GM21619 (cell line): ENCODE data around the gene GNB4.

Experiments used
- ATAC-seq: cut with Tn5 transposase; IDR thresholded peaks from one replicate; pipeline ENCODE4 v1.9.1; 2021; ENCODE audit not compliant: unreplicated experiment

The GNB4 gene

DNA sequence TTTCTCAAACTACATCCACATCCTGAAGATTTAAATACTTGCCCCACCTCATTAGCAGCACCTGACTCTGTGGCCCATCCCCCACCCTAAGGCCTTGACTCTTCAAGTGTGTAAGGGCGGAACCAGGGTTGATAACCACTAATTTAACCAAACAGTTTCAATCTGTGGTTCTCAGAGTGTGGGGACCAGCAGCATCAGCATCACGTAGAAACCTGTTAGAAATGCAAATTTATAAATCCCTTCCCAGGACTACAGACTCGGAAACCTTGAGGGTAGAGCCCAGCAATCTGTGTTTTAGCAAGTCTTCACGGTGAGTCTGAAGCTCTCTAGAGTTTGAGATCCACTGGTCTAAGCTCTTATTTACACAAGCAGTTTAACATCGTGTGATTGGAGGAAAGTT, 12.4 kb downstream of the GNB4 start:
- ATAC-seq, result peak; percentile 86

DNA sequence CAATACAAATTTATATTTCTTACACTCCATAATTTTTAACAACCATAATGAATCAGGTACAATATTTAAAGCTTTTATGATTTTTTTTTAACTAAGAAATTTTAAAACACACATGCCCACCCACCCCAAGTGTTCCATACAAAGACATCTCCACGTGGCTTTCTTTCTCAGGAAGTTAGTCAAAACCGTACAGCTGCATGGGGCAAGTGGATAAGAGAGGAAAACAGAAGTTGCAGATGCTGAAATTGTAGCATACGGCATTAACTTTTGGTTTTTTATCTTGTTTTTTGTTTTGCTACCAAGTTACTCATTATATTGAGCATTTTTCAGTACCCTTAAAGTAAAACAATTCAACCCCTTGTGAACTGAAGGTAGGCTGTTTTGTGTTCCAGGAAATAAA, 14.8 kb downstream of the GNB4 start:
- ATAC-seq, result no peak

DNA sequence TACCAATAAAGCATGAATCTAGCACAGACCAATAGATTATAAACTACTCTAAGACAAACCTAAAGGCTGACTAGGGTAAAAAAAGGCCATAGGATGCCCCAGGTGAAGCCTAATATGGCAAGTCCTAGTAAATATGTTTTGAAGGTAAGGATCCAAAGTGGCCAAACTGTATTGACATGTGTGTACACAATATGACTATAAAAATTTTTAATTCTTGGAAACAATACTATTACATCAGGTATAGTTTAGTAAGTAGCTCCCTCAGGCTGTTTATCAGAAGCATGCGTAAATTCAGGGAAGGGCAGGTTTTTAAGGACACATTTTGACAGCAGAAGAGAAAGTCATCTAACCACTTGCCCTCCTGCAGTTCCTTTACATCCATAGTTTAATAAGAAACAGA, 18.8 kb downstream of the GNB4 start:
- ATAC-seq, result no peak

DNA sequence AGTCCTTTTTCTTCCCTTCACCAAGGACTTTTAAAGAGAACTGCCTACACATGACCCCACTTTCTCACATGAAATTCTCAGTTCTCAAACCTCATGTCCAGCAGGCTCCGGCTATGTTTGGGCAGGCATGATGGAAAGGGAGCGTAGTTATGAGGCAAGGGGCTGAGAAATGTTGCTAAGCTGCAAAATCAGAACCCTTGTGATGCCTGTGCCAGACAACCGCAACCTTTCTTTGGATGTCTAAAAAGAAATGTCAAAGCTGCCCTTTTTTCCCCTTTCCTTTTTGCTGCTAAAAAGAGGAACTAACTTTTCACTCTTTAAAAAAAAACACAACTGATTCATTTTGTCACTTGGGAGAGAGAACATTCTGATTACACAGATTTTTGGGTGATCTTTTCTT, 19.2 kb downstream of the GNB4 start:
- peak; percentile 74 for ATAC-seq

DNA sequence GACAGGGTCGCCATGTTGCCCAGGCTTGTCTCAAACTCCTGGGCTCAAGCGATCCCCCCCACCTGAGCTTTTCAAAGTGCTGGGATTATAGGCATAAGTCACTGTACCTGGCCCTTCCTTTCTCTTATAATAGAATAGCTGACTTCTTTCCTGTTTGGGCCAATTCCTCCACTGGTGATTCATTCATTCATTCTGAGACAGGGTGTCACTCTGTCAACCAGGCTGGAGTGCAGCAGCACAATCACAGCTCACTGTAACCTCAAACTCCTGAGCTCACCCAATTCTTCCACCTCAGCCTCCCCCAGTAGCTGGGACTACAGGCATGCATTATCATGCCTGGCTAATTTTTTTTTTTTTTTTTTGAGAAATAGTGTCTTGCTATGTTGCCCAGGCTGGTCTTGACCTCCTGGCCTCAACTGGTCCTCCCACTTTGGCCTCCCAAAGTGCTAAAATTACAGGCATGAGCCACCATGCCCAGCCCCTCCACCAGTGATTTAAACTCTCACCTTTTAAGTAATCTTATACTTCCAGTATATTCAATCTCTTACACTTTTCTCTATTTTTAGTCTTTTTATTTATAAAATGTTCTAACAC, 20.9 kb downstream of the GNB4 start:
- ATAC-seq, result no peak

DNA sequence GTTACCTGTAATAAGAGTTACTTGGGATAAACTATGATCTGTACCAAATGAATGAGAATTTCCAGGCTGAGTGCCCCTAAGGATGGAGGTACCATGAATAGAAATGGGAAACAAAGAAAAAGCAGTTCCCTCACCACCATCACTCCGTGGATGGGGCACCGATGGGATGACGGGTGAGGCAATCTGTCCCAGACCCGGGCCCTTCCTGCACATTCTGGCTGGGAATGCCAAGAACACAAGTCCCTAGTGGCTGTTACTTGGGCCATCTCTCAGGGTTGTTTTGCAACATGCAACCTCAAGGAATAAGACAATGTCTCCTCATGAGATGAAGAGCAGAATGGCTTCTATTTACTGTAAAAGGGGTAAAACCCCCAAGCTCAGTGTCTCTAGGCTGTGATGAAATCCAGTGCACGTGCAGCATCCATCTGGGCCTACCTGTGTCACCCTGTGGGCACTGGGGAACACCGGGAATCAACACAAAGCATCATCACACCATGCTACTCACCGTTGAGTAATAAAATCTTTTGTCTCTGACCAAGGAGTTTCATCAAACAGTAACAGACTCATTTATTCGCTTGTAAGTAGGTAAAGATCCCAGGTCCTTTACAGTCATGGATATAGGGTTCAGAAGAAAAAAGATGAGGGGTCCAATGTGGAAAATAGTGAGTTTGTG, 22.3 kb downstream of the GNB4 start:
- no peak for ATAC-seq

DNA sequence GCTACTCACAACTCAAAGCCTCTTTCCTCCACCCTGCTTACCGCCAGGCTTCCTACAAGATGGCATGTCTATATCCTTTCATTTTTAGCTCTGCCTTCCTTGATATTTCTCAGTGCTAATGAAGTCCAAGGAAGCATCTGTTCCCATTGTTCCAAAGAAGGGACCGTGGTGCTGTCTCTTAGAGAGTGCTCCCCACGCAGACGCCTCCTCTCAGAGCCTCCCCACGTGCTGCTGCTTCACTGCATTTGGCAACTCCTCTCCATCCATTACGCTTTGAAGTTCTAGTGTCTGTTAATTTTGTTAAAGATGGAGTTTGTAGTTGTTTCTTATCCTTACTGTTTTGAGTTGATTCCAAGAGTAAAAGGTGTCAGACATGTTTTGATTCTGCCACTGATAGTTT, 26.2 kb downstream of the GNB4 start:
- no peak for ATAC-seq

DNA sequence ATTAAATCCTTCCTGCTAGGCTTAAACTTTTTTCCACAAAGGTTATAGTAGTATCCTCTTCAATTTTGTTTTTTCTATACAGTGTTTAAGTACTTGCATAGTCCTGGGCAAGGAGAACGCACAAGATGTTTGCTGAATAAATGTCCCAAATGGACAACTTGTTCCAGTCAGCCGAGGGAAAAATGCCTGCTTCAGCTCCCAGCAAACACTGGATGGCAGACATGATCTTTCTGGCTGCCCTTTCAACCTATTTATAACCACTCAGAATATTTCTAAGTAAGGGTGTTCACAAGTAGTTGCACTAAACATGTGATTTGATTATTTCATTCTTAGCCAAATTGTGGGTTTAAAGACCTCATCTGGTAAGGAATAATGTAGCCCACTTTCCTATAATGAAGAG, 29.8 kb downstream of the GNB4 start:
- ATAC-seq, result no peak

DNA sequence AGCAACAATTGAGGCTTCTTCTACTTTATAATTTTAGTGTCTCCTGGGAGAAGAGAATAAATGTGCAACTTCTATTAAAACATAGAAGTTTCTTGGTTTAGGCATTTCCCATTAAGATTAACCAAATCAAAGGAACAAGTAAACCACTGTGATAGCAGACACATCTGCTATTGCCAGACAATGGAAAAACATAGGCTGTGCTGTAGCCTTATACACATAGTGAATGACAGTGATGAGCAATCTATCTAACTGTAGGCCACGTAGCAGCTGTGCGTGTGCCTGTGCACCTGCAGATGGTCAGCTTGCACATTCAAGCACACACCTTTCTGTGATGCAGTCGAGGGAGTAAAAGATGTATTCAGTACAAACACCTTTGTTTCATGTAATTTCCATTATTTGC, 32.7 kb downstream of the GNB4 start:
- no peak for ATAC-seq

DNA sequence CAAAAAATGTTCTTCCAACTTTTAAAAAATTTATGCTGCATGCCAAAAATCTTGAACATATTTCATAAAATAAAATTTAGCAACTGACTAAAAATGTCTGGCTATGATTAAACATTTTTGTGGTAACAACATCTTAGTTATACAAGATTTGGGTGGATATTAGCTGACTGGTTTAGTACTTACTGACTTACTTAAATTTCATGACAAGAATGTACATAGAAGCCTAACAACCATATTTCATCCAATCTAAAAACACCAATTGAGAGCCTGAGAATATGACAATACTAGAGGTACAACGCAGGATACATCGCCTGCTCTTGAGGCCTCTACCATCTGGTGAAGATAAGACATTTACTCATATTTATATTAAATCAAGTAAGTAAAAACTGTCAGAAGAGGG, 34.6 kb downstream of the GNB4 start:
- ATAC-seq, result no peak

DNA sequence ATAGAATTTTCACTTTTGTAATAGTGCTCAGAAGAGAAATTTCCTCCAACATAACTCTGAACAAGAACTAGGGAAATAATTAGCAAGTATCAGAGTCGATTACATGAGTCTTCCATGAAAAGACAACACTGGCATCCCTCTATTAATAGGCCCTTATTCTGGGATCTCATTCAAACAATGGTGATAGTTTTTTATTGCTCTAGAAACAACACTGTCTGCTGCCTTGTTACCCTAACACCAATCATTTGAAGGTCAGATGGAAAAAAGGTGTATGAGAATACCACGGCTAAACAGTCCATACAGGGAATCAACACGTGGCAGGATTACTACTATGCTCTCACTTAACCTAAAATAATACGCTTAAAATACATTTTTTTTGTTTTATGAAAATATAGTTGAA, 35.9 kb downstream of the GNB4 start:
- ATAC-seq, result no peak

DNA sequence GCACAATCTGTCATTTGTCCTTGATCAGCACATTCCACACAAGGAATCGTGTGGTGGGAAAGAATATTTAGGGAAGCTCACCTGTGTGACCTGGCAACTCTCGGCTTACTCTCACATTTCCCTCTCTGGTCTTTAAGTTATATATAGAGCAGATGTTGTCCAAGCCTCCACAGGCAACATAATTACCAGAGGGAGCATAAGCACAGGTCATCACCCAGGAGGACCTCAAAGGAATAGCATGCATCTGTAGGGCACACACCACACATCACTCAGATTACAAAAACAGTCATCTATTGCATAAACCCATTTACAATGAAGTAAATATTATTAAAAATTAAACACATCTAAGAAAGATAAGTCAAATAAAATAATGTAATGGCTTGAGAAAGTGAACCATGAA, 36.5 kb downstream of the GNB4 start:
- no peak for ATAC-seq

DNA sequence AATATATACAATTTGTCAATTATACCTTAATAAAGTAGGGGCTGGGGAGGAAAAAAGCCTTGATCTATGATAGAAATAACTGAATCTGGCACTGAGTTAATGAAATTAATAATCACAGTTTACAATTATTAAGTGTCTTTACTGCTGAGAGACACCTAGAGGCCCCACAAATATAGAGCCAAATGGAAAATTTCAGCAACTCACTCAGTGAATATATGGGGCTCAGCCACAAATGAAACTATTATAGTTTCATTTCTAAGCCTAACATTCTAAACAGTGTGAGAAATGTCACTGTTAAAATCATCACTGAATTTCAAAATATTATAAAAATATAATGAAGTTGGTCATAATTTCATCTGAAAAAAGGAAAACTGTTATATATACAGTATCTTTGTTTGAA, 40.3 kb downstream of the GNB4 start:
- no peak for ATAC-seq

DNA sequence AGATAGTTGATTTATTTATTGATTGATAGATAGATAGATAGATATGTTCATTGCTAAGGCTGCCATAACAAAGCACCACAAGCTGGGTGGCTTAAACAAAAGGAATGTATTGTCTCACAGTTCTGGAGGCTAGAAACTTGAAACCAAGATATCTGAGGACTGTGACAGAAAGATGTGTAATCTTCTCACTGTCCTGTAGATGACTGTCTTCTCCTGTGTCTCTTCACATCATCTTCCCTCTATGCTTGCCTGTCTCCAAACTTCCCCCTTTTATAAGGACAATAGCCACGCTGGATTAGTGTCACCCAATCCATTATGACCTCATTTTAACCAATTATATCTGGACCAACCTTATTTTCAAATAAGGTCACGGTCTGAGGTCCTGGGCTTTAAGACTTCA, 40.9 kb downstream of the GNB4 start:
- ATAC-seq, result no peak

DNA sequence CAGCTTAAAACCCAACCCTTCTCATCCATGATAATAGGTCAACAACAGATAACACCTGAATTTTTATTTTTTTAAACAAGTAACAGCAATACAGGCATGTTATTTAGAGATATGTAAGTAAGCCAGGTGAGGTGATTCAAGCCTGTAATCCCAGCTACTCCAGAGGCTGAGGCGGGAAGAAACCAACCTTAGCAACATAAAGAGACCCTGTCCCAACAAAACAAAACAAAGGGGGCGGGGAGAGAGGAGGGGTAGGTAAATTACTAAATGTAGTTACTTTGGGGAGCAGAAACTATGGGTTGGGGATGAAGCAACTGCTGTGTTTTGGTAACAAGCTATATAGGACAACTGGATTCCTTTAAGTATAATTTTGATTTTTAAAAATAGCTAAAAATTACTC, 47.0 kb downstream of the GNB4 start:
- no peak for ATAC-seq

DNA sequence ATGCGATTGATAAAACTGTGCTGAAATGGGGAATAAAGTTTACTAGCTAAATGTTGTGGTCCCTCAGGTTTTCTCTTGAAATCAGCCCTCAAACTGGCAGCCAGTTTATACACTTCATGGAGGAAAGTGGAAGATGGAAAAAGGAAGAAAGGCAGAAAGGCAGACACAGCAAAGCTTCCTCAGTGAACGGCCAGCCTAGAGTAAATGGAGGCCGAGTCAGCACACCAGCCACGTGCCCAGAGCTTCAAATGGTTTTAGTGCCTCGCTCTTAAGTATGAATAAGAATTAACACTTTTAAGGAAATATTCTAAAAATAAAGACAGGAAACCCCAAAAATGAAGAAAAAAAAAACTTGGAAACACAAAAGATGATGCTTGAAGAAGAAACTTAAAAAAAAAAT, 48.3 kb downstream of the GNB4 start:
- ATAC-seq, result no peak

DNA sequence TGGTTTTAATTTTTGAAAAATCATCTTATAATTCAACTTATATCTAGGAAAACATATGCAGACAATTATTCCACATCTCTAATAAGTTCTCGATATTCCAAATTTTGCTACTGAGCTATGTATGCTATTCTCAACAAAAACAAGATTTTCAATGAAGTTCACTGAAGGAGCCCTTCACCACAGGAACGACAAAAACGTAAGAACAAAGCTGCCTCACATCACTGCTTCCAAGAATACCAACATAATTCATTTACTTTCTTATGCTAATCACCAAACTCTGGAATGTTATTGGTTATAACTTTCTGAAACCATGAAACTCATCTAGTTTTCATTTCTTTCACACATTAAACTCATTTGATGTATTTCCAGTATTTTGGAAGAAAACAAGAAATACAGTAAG, 49.7 kb downstream of the GNB4 start:
- ATAC-seq, result no peak

DNA sequence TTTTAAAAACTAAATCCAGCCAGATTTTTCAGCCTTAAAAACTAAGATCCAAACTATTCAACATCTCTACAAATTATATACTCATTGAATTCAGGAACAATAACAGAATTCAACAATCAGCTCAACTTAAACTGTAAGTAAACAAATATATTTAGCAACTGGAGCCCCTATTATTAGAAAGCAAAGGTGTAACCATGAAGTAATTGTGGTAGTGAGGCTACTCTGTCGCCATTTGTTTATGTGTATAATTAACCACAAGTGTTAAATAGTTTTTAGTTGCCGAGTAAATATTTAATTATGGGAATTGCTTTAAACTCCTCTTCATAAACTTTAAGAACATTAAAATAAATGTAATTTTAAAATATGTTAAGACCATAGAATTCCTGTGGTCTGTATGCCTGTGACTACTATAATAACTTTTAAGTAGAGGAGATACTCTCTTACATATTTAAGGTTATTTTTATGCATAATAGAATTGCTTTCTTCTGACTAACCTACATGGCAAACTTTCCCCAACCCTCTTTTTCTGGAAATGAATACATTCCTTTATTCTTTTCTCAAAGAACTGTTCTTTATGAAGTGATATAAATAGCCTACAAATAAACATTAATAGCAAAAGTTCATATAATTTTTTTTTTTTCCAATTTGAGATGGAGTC, 52.6 kb downstream of the GNB4 start:
- ATAC-seq, result no peak

DNA sequence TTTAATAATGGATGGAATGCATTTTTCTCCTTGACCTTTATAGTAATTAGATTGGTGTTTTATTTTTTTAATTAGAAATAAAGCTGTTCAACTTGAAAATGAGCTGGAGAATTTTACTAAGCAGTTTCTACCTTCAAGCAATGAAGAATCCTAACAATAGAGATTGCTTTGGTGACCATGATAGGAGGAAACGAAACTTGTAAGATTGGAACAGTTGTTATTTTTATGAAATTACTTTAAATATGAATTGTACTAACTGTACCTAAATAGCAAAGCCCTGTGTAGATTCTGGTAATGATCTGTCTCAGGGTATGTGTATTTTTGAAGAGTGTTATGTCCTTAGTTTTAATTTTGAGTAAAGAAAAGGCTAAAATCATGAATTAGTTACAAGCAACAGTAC, 59.4 kb downstream of the GNB4 start:
- no peak for ATAC-seq

DNA sequence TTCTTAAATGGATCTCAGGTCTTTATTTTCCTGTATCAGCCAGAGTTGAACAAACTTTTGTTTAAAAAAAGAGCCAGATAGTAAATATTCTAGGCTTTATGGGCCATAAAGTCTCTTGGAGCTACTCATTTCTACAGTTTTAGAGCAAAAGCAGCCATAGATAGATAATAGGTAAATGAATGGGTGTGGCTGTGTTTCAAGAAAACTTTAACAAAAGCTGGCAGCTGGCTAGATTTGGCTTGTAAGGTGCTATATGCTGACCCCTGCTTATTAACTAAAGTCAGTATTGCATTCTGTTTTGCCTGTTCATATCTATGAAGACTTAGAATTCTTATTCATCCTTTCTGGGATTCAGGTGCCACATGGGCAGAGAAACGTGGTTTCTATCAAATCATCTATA, 74.8 kb downstream of the GNB4 start:
- no peak for ATAC-seq

DNA sequence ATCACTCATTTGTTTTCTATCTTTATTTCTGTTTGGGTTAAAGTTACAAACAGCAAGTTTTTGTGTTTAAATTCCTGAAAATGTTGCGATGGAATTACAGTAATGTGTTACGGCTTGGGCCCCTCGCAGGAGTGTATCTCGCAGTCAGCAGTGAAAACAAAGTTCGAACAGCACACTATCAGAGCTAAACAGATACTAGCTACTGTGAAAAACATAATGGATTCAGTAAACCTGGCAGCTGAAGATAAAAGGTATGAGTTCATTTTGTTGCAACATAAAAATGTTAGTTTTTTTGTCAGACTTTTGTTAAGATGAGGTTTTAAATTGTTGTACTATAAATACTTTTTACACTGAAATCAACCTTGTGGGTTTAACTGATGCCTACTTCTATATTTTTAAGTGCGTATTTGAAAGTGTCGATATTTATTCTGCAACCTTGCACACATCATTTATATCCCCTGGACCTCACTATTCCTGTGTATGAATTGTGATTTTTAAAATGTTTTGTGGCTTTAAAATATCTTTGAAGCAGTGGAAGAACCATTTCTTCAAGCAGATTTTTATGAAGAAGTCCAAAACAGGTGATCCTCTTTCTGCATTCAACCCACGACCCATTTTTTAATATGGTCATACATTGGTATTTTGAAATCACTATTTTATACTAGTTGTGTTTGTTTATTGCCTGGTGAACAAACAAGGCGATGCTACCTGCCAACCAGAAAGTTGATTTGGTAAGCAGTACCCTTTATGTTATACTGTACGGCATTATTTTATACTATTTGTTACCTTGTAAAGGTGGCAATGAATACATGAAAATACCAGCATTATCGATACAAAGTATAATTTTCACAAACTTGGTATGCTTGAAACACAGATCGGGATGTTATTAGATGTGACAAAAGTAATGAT, 75.9 kb downstream of the GNB4 start:
- no peak for ATAC-seq

DNA sequence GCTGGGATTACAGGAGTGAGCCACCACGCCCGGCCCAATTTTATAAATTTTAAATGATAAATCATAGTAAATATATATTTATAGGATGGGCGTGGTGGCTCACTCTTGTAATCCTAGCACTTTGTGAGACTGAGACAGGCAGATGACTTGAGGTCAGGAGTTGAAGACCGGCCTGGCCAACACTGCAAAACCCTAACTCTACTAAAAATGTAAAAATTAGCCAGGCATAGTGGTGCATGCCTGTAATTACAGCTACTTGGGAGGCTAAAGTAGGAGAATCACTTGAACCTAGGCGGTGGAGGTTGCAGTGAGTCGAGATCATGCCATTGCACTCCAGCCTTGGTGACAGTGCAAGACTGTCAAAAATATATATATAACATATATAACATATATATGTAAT, 77.3 kb downstream of the GNB4 start:
- no peak for ATAC-seq
